Vagina (tissue), 2 donors: ENCODE measurements around the gene S1PR5.

Source experiments
- CTCF ChIP-seq, 3 experiments: fragments of 450-650 bp in 2 of 3; fragments of 200-600 bp in 1 of 3; sonication (generic) in 1 of 3; IDR thresholded peaks; one replicate each; pipeline ENCODE4 v1.5.1; 2017 to 2019; ENCODE audit warnings: antibody characterized with exemption in 3 of 3, mild to moderate bottlenecking in 2 of 3, moderate library complexity in 2 of 3
- POLR2A ChIP-seq, 2 donors: fragments of 450-650 bp; IDR thresholded peaks; one replicate each; pipeline ENCODE4 v1.6.1; 2017; ENCODE audit warnings: antibody characterized with exemption in 2 of 2, mild to moderate bottlenecking in 2 of 2, moderate library complexity in 2 of 2
- POLR2AphosphoS5 ChIP-seq, 2 donors: sonication (generic); formaldehyde crosslinking; IDR thresholded peaks; one replicate each; pipeline ENCODE4 v1.9.0; 2017; ENCODE audit warnings: antibody characterized with exemption in 2 of 2, mild to moderate bottlenecking in 2 of 2, low read depth in 1 of 2; ENCODE audit not compliant: insufficient read depth in 1 of 2

GRCh38 chr19:10518444-10519361 is 1.5 kb upstream of the S1PR5 start:
- TF ChIP-seq POLR2AphosphoS5 (IDR thresholded peaks at IDR 0.05; ENCODE audit: insufficient read depth in 1 of 2, low read depth in 1 of 2) (no peak), CTCF (IDR thresholded peaks at IDR 0.05) (no peak), POLR2A (IDR thresholded peaks at IDR 0.05) (no peak)
